Right ventricle myocardium superior (tissue), 1 donor: ENCODE measurements around the gene ST8SIA4. TPM values are rescaled to one million over a fixed set of nuclear protein-coding genes. Genes with fewer than 3 reads are reported as not detected.

ENCODE experiments used
- ATAC-seq: fragments of 200-7000 bp; cut with Tn5 transposase; one replicate; pipeline ENCODE4 v1.9.1; 2020; ENCODE audit warnings: mild to moderate bottlenecking; ENCODE audit not compliant: poor library complexity
- DNase-seq: peaks from one replicate; pipeline ENCODE4 v3.0.0-alpha.2; 2020
- intact Hi-C: fragments of 100-400 bp; cut with DNase I; formaldehyde crosslinking; loops from one replicate; pipeline ENCODE4 v1.11.2; 2022
- total RNA-seq: library from RNA; stranded (reverse); fragmentation: NEBNext Ultra II Directional; extraction: Animal tissue kit (Norgen Biotek cat#: 25700); gene quantifications from one replicate; pipeline ENCODE4 v1.2.1, GENCODE V29; 2021
- donor health status: DM: no; HTN: yes; CAD: no; lungs with severe emphysema.

ST8SIA4 gene
- total RNA-seq, 1 donor from 2014 or later = 2.9 TPM

GRCh38 chr5:100877274-100877673 is 25.8 kb downstream of the ST8SIA4 start:
- no peak for ATAC-seq
- no peak for DNase-seq
- intact Hi-C loops = no loop called here

- no peak for ATAC-seq
- intact Hi-C loops = no loop called here
- no peak for DNase-seq
Observed at GRCh38 chr5:100872408-100873190, 30.5 kb downstream of the ST8SIA4 start.

- ATAC-seq (no peak), DNase-seq (no peak)
- intact Hi-C loops = no loop called here
Observed at GRCh38 chr5:100867039-100867562, 36.0 kb downstream of the ST8SIA4 start.

GRCh38 chr5:100864931-100865330 is 38.2 kb downstream of the ST8SIA4 start:
- intact Hi-C loops = no loop called here
- ATAC-seq (no peak), DNase-seq (no peak)

- no peak for ATAC-seq
- intact Hi-C loops = no loop called here
- no peak for DNase-seq
Observed at GRCh38 chr5:100863739-100864138, 39.3 kb downstream of the ST8SIA4 start.

- intact Hi-C loops = no loop called here
- ATAC-seq = no peak
- DNase-seq = no peak
Observed at GRCh38 chr5:100861148-100861547, 41.9 kb downstream of the ST8SIA4 start.

- intact Hi-C loops = no loop called here
- no peak for DNase-seq
- ATAC-seq = no peak
Observed at GRCh38 chr5:100860407-100860806, 42.7 kb downstream of the ST8SIA4 start.

- intact Hi-C loops = no loop called here
- ATAC-seq (no peak), DNase-seq (no peak)
Observed at GRCh38 chr5:100858987-100859545, 44.0 kb downstream of the ST8SIA4 start.

GRCh38 chr5:100856462-100856861 is 46.6 kb downstream of the ST8SIA4 start:
- no peak for DNase-seq
- no peak for ATAC-seq
- intact Hi-C loops = no loop called here

GRCh38 chr5:100855937-100856430 is 47.1 kb downstream of the ST8SIA4 start:
- intact Hi-C loops = no loop called here
- no peak for ATAC-seq
- DNase-seq = no peak

GRCh38 chr5:100855295-100855694 is 47.8 kb downstream of the ST8SIA4 start:
- DNase-seq = no peak
- intact Hi-C loops = no loop called here
- ATAC-seq = no peak

- no peak for ATAC-seq
- DNase-seq = no peak
- intact Hi-C loops = no loop called here
Observed at GRCh38 chr5:100854591-100854990, 48.5 kb downstream of the ST8SIA4 start.

- ATAC-seq = no peak
- DNase-seq = no peak
- intact Hi-C loops = no loop called here
Observed at GRCh38 chr5:100853582-100853981, 49.5 kb downstream of the ST8SIA4 start.

GRCh38 chr5:100852988-100853449 is 50.1 kb downstream of the ST8SIA4 start:
- intact Hi-C loops = no loop called here
- no peak for ATAC-seq
- no peak for DNase-seq

GRCh38 chr5:100852051-100852450 is 51.0 kb downstream of the ST8SIA4 start:
- DNase-seq = no peak
- intact Hi-C loops = no loop called here
- no peak for ATAC-seq

- intact Hi-C loops = no loop called here
- ATAC-seq (no peak), DNase-seq (no peak)
Observed at GRCh38 chr5:100846772-100847171, 56.3 kb downstream of the ST8SIA4 start.

GRCh38 chr5:100842080-100842479 is 61.0 kb downstream of the ST8SIA4 start:
- intact Hi-C loops = no loop called here
- DNase-seq (no peak), ATAC-seq (no peak)

- ATAC-seq (no peak), DNase-seq (no peak)
- intact Hi-C loops = no loop called here
Observed at GRCh38 chr5:100841358-100842076, 61.6 kb downstream of the ST8SIA4 start.

GRCh38 chr5:100840789-100841188 is 62.3 kb downstream of the ST8SIA4 start:
- ATAC-seq = no peak
- intact Hi-C loops = no loop called here
- no peak for DNase-seq
